GM20431 (cell line): Measurements from ENCODE around the gene HOXC9.

Source experiments
- in situ Hi-C: fragments of 300-500 bp; cut with MseI, MboI; formaldehyde crosslinking; loops from one replicate; pipeline ENCODE4 v1.15.0; 2020; ENCODE audit warnings: low sequenced_read_pairs; ENCODE audit not compliant: unreplicated experiment

HOXC9 gene

DNA sequence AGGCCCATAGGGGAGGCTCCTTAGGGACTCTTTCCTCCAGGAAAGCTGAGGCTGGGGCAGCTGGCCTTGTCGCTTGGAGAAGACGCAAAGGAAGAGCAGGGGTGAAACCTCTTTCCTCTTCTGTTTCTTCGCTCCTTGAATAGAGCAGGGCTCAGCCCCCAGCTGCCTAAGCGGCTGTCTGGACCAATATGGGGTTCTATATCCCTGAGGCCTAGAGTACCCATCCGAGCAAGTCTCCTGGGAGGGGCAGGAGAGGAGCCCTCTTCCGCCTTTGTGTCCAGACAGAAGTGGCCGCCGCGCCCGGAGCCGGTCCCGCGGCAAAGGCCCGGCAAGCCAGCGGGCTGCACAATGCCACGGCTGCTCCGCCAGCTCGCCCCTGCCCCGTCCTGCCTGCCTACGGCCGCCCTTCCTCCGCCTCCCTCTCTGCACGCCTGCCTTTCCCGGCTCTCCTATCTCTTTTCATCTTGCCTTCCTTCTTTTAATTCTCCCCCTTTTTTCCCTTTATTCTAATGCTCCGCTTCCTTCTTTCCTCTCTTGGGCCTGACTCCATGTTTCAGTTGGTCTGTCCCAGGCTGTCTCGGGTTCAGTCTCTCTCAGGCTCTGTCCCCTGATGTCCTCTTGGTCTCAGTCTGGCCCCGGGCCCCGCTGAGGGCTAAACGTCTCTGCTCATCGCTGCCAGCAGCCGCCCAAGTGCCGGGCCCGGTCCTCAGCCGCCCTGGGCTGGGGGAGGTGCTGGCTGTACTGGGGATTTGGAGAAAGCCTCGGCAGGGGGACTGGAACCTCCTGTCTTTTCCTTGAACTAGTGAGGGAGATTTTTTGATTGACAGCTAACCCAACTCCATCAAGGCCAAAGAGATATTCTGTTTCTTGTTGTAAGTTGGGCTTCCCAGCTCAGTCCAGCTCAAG is 2.5 kb upstream of the HOXC9 start:
- in situ Hi-C loops = loop anchor here (10.0 kb wide), 1 partner anchor 207 kb away; no protein-coding TSS in a partner anchor

DNA sequence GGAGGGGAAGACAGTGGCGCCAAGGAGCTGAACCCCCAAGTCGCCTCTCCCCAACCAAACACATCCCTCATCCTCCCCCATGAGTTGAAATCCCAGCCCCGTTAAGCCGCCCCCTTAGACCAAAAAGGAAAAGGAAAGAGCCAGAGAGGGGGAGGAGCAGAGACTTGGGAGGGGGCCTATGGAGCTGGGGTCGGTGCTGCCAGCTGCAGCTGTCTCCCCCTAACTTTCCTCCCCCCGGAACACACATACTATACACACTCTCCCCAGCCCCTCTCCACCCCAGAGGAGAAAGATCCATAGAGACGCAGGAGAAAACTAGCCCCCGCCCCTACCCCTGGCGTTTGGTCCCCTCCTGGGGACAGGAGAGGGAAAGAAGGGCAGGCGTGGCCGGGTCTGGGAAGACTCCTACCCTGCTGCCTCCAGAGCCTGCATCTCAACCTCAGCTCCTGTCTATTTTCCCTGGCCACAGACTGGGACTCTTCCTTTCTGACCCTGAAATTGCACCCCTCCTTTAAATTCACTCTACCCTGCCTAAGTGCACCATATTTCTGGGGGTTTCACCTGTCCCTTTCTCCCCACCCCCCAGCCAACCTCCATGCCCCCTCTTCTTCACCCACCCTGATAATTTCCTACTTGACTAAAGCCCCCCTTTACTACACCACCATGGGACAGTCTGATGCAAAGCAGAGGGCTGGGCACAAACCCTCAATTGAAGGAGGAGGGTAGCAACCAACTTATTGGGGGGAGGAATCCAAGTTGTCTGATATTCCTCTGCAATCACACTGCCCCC is 1.7 kb upstream of the HOXC9 start:
- in situ Hi-C loops = loop anchor here (10.0 kb wide), 1 partner anchor 206 kb away; no protein-coding TSS in a partner anchor

DNA sequence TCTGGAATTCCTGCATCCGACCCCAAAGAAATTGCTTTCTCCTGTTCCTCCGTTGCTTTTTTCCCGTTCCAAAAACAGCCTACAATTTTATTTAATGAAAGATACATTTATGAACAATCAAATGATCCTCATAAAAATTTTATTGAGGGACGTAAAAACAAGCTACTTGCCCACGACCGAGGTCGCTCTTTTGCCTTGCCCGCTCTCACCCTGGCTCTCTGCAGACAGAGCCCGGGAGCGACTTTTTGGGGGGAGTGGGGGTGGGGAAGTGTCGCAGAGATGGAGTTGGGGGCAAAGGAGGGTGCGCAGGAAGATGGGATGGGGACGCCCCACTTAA is 1.1 kb upstream of the HOXC9 start:
- in situ Hi-C loops = loop anchor here (10.0 kb wide), 1 partner anchor 206 kb away; no protein-coding TSS in a partner anchor

DNA sequence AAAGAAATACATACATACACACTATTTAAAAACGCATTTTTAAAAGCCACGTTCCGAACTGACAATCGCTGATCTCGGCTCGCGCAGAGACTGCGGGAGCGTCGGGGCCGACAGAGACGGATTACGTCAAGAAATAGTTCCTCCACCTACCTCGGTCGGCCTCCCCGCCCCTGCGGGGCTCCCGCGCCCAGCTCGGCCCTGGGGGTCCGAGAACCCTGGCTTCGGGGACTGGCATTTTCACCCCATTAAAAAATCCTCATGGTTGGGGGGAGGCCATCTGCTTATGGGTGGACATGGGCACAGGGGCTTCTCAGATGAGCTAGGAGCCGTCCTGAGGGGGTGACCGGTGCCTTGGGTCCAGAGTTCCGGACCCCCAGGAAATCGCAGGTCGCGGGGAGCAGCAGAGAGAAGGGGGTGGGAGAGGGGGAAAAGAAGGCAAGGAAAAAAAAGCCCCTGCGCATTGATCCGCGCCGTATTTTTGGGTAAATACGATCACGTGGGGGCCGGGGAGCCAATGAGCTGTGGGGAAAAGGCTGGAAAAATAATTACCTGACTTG is 324 bp upstream of the HOXC9 start:
- in situ Hi-C loops = loop anchor here (10.0 to 25.0 kb wide), 2 partner anchors 205 to 363 kb away; partner anchors contain the start of gene GPR84

DNA sequence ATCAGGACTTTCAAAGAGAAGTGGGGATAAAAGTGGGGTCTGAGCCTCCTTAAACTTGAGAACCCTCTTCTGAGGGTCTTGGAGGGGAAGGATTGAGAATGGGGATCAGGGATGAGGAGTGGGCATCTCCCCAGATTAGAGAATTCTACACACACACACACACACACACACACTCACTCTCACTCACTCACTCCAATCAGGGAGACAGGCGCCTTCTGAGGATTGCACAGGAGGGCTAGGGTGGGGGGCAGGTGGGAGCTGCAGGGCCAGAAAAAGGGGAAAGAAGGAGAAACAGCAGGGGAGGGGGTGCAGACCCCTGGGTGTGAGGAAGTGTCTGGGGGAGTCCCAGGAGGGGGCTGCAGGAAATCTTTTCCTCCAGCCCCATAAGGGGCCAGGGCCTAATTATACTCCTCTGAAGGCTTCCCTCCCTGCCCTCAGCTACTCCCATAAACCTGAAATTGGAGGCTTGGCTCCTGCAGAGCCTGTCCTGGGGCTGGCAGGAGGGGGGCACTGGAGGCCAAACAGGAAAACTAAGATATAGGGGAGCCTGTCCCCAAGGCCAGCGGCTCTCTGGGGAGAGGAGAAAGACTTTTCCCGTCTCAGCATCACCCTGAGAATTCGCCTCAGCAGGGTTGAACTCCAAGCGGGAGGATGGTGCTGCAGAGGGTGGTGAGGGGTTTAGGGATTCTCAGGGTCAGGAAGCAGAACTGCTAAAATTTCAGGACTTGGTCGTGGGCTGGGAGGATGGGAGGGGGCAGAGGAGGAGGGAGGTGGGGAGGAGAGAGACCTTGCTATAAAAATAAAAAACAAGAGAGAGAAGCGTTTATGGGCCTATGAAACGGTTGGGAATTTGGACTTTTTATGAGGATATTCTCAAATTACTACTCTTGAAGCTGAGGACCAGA is 1.6 kb downstream of the HOXC9 start:
- in situ Hi-C loops = loop anchor here (25.0 kb wide), 1 partner anchor 361 kb away; the partner anchor contains the start of gene GPR84

DNA sequence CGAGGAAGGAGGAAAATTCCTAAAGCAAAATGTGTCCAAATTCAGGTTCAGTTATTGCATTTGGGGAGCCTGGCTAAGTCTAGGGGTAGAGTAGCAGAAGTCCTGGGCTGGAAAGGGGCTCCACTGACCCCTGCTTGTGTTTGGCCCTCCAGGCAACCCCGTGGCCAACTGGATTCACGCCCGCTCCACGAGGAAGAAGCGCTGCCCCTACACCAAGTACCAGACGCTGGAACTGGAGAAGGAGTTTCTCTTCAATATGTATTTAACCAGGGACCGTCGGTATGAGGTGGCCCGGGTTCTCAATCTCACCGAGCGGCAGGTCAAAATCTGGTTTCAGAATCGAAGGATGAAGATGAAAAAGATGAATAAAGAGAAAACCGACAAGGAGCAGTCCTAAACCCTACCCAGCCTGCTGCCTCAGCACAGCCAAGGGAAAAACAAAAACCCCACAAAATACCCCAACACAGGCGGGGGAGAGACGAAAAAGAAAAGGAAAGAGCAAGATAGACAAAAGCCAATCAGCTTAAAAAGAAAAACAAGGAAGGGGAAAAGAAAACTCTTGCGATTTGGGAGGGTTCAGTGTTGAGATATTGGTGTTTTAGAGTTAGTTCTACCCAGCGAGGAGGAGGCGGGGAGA is 2.4 kb downstream of the HOXC9 start:
- in situ Hi-C loops = loop anchor here (25.0 kb wide), 1 partner anchor 360 kb away; the partner anchor contains the start of gene GPR84

DNA sequence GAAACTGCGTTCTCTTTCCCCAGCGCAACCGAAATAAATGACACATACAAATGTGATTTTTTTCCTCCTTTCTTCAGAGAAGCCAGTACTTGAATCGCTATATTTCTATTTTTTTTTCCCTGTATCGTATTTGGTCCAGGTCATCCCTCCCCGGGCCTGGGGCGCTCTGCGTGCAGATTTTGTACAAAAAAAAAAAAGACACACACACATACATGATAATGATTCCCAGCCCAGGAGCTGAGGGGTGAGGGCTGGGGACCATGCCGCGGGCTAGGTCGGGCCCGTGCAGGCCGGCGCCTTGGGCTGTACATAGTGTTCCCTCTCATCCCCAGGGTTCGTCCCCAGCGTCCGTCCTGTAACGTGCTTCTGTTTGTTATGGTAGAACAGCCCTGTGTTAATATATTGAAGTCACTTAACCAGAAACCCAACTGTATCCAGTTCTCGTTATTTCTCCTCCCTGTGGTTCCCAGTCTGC is 3.0 kb downstream of the HOXC9 start:
- in situ Hi-C loops = loop anchor here (25.0 kb wide), 1 partner anchor 359 kb away; the partner anchor contains the start of gene GPR84

DNA sequence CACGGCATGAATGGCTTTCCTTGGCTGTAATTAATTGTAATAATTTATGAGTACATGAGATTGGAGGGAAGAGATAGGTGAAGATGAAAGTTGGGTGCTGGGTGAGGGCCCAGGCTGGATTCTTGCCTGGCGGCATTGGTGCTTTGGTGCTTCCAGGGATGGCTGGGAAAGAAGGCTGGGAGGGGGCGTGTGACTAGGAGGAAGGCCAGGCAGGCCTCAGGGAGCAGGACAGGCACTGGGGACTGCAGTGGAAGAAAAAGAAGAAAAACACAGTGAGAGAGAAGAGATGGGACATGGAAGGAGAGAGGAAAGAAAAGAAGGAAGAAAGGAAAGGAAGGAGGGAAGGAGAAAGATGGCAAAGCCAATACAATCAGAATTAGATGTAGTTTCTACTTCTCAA is 3.7 kb downstream of the HOXC9 start:
- in situ Hi-C loops = loop anchor here (25.0 kb wide), 1 partner anchor 359 kb away; the partner anchor contains the start of gene GPR84

DNA sequence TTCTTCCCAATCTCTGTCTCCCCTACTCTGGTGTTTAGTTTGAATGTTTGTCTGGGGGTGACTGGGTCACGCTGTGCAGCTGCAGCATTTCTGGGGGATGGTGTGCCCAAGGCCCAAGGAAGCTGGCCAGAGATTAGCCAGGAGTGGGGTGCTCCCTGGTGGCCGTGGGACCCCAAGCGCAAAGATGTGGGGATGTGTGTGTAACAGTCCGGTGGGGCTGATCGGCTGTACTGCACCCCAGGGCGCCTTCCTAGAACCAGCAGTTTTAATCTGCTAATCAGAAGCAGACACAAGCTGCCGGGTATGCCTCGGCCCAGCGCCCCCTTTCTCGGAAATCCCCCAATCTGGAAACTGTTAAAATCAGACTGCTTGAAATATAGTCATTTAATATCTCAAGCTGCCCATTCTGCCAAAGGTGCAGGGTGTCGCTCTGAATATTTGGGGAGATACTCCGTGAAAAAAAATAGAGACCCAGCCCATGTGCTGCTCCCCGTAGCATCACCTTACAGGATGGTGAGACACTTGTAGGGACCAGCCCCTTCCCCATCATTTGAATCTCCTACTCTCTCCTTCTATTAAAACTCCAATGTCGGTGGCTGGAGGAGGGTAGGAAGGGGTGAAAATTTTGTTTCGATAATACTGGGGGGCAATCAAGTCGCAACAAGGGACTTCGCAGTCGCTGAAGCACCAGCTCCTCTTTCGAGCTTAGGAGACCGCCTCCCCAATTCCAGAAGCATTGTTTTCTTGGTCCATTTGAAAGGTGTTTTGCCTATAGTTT is 4.3 kb downstream of the HOXC9 start:
- in situ Hi-C loops = loop anchor here (25.0 kb wide), 1 partner anchor 358 kb away; the partner anchor contains the start of gene GPR84

DNA sequence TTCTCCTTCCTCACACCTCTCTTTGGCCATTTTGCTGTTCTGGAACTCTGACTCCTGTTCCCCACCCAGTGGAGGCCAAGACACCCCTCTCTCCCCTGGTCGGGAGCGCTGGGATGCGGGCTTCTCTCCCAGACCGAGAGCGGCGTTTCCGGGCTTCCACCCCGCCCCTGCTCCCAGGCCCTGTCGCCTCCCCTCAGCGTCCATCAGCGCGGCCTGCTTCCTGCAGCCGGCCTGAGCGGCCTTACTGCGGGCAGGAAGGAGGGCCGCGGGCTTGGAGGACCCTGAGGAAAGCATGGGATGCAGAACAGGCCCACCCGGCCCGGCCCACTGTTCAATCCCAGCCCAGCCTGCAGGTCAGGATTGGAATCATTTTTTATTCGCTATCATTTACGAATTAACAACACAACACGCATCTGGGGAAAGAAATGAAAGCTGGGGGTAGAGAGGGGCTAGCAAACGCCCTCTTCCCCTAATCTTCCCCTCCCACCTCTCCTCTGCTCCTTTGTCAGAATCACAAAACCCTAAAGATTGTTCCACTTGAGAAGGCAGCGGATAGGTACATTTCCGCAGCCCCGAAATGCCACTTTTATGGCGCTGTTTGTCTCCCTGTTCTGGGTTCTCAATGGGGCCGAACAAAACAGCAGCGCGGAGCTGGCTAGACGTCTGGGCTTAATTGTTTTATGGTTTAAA is 5.0 kb downstream of the HOXC9 start:
- in situ Hi-C loops = loop anchor here (25.0 kb wide), 1 partner anchor 357 kb away; the partner anchor contains the start of gene GPR84

DNA sequence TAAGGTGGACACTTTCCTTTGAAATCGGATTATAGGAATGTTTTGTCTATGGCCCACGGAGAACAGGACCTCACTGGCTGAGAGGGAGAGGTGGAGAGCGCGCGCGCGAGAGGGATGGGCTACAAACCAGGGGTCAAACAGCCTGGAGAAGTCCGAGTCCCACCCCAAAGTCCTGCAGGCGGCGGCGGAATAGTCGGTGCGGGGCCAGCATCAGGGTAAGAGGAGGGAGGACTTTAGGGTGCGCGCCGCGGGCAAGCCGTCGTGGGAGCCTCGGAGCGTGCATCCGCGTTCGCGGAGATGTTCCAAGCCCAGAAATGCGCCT is 5.5 kb downstream of the HOXC9 start:
- in situ Hi-C loops = loop anchor here (25.0 kb wide), 1 partner anchor 357 kb away; the partner anchor contains the start of gene GPR84

DNA sequence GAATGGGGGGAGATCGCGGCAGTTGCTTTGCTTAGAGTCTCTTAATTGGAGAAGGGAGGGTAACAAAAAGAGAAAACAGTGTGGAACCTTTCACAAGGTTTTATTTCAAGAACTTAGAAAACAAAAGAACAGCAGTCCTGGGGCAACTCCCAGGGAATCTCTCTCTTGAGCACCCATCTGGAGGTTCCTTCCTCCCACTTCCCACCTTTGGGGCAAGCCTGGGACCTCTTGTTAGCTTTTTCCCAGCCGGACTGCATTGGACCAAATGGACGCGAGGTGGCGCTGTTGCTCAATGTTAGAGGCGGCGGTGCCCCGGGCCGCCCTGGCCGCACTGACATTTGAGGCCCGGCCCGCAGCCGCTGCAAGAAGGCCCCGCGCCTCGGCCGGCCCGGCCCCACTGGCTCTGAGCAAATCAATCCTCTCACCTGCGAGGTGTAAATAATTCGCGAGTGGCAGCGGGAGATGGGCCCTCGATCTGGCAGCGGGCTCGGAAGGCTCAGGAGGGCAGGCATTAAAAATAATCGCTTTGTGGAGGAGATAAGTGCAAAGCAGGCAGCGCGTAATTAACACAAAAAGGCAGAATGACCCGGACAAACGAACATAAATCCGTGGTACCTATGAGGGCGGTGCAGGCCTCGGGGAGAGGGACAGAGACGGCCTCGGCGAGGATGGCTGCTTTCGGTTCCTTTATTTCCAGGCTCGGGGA is 6.0 kb downstream of the HOXC9 start:
- in situ Hi-C loops = loop anchor here (25.0 kb wide), 1 partner anchor 356 kb away; the partner anchor contains the start of gene GPR84

DNA sequence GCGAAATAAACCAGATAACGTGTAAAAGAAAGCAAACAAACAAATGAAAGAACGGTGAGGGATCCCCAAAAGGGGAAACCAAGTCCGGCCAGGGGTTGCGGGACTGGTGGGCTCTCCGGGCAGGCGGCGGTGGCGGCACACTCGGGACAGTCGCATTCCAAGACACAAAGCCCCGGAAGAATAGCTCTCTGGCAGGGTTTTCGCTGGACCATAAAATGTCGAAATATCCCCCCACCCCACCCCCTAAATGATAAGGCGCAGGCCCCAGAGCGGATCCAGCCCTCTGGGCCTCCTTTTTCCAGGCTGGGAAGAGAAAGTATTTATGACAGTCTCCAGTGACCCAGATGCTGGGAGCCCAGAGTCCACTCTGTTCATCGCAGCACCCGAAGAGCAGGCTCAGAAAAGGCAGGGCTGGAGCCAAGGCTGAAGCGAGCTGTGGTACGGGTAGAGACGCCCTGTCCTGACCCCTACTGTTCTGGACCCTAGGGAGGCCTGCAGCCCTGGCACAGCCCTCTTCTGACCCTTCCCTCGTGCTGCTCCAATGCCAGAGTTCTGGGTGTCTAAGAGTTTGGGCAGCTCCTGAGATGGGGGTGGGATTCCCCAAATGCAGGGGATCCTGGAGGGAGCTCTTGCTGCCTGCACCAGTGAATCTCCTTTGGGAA is 6.7 kb downstream of the HOXC9 start:
- in situ Hi-C loops = loop anchor here (25.0 kb wide), 1 partner anchor 356 kb away; the partner anchor contains the start of gene GPR84

DNA sequence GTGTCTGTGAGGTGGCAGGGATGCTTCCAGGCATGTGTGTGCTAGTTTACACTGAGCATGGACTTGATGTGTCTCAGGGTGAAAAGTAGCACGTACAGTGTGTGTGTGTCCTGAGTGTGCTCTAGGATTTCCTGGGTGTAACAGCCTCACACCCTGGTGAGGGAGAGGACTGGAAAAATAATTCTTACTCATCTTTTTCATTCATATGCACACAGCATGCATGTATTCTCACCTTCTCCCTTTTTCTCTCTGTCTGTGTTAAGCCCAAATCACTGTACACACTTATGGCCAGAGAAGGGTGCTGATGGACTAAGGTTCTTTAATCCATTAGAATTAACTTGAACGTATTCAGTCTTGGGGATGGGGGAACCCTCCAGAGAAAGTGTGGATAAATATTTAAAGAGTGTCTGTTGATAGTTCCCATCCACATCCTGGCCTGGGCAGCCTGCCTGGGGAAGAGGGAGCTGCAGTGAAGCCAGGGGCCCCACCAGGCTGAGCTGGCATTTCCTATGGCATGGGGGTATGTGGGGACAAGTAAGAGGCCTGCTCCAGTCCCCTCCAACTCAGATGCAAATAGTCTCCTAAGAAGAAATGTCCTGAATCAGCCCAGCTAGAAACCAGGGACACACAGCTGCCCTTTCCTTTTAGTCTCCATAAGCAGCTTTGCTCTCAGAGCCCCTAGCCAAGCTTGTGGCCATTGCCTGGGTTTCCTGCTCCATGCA is 7.7 kb downstream of the HOXC9 start:
- in situ Hi-C loops = loop anchor here (25.0 kb wide), 1 partner anchor 355 kb away; the partner anchor contains the start of gene GPR84

DNA sequence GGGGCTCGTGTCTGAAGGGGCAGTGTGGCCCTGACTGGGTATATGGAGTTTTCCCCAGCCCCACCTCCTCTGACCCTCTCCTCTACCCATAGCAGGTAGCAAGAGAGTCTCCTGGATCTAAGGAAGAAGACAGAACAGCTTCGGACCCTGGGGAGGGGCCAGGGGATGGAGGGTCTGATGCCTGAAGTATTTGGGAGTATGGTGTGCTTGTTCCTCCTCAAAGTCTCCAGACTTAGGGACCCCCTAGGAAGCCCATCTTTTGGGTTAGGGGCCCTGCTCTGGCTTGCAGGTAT is 8.2 kb downstream of the HOXC9 start:
- in situ Hi-C loops = loop anchor here (25.0 kb wide), 1 partner anchor 354 kb away; the partner anchor contains the start of gene GPR84
